GM21423 (cell line): ENCODE measurements around the gene ZFYVE9.
"Not testable (repeated sequence)": the region's sequence is repeated elsewhere in the genome, so short reads cannot be mapped to it uniquely, and the experiment has no call there.

ENCODE experiments used
- ATAC-seq: cut with Tn5 transposase; IDR thresholded peaks from one replicate; pipeline ENCODE4 v1.9.1; 2021; ENCODE audit warnings: mild to moderate bottlenecking, moderate library complexity; ENCODE audit not compliant: unreplicated experiment

ZFYVE9 gene

GRCh38 chr1:52190500-52191252 is 48.8 kb downstream of the ZFYVE9 start:
- no peak for ATAC-seq

GRCh38 chr1:52191395-52191965 is 49.6 kb downstream of the ZFYVE9 start:
- no peak for ATAC-seq

GRCh38 chr1:52192024-52192423 is 50.1 kb downstream of the ZFYVE9 start:
- ATAC-seq, result no peak

GRCh38 chr1:52192436-52192835 is 50.5 kb downstream of the ZFYVE9 start:
- ATAC-seq, result no peak

- no peak for ATAC-seq
Observed at GRCh38 chr1:52193985-52194384, 52.1 kb downstream of the ZFYVE9 start.

- no peak for ATAC-seq
Observed at GRCh38 chr1:52195161-52195560, 53.3 kb downstream of the ZFYVE9 start.

GRCh38 chr1:52203935-52204625 is 62.2 kb downstream of the ZFYVE9 start:
- ATAC-seq, result no peak

- no peak for ATAC-seq
Observed at GRCh38 chr1:52204696-52205095, 62.8 kb downstream of the ZFYVE9 start.

GRCh38 chr1:52206686-52207085 is 64.8 kb downstream of the ZFYVE9 start:
- not testable (repeated sequence) for ATAC-seq

GRCh38 chr1:52209429-52209828 is 67.5 kb downstream of the ZFYVE9 start:
- no peak for ATAC-seq

GRCh38 chr1:52210044-52210443 is 68.2 kb downstream of the ZFYVE9 start:
- ATAC-seq, result no peak

GRCh38 chr1:52216907-52217458 is 75.1 kb downstream of the ZFYVE9 start:
- ATAC-seq, result no peak

GRCh38 chr1:52225174-52225573 is 83.3 kb downstream of the ZFYVE9 start:
- ATAC-seq, result no peak

- ATAC-seq, result no peak
Observed at GRCh38 chr1:52229494-52229893, 87.6 kb downstream of the ZFYVE9 start.

GRCh38 chr1:52233463-52233862 is 91.6 kb downstream of the ZFYVE9 start:
- ATAC-seq, result no peak

GRCh38 chr1:52234014-52234413 is 92.1 kb downstream of the ZFYVE9 start:
- ATAC-seq, result no peak

- no peak for ATAC-seq
Observed at GRCh38 chr1:52234708-52235107, 92.8 kb downstream of the ZFYVE9 start.

GRCh38 chr1:52235646-52236045 is 93.8 kb downstream of the ZFYVE9 start:
- no peak for ATAC-seq

- ATAC-seq, result no peak
Observed at GRCh38 chr1:52237430-52237829, 95.5 kb downstream of the ZFYVE9 start.

GRCh38 chr1:52238474-52238873 is 96.6 kb downstream of the ZFYVE9 start:
- ATAC-seq, result no peak

- peak; percentile 11 for ATAC-seq
Observed at GRCh38 chr1:52238887-52239707, 97.2 kb downstream of the ZFYVE9 start.
